ENCODE results near the gene MAEA. TPM values are rescaled to one million over a fixed set of nuclear protein-coding genes. Genes with fewer than 3 reads are reported as not detected.

Gene MAEA
- polyA plus RNA-seq, 3 donors, result 34.3 to 83.5 (median 37.7) TPM

- H3K4me1 Mint-ChIP-seq, result peaks cover 1% of the 10 kb centered on the region
- WGBS (ENCODE audit: insufficient coverage), result 98% methylated on average over 38 of the region's 38 CpGs
- Histone ChIP-seq H2AFZ (ENCODE audit: insufficient read depth, low read depth, low read length, poor library complexity, severe bottlenecking) (no peak overlapping the region), H3K4me3 (replicated peaks in 1 of 3; ENCODE audit: low read depth in 2 of 3, low read length in 3 of 3) (no peak overlapping the region), H3K27me3 (ENCODE audit: control insufficient read depth in 2 of 2, insufficient read depth in 2 of 2, low read length in 2 of 2) (no peaks in the 10 kb centered on the region), H3K4me1 (ENCODE audit: control insufficient read depth in 1 of 2, insufficient read depth in 2 of 2, low read length in 2 of 2) (peaks cover 3 to 5% of the 10 kb centered on the region in 2 donors), H3K36me3 (replicated peaks in 1 of 2; ENCODE audit: control insufficient read depth in 1 of 2, insufficient read depth in 2 of 2, low read length in 2 of 2) (peaks cover 45 to 61% of the 10 kb centered on the region in 2 donors), H3K4me2 (replicated peaks; ENCODE audit: extremely low read depth, low read length, poor library complexity, severe bottlenecking) (no peak overlapping the region), H3K27ac (ENCODE audit: low read depth in 1 of 2, low read length in 2 of 2) (no peak overlapping the region), H3K9ac (ENCODE audit: insufficient read depth, low read length, poor library complexity, severe bottlenecking) (no peak overlapping the region), H3K79me2 (ENCODE audit: insufficient read depth, low read length) (no peaks in the 10 kb centered on the region), H3K9me3 (replicated peaks in 1 of 2; ENCODE audit: control insufficient read depth in 1 of 2, insufficient read depth in 1 of 2, low read length in 2 of 2) (peaks cover 37 to 61% of the 10 kb centered on the region in 2 donors), H4K20me1 (ENCODE audit: insufficient read depth, low read length) (no peaks in the 10 kb centered on the region)
- H3K36me3 Mint-ChIP-seq, result peaks cover 51 to 72% of the 10 kb centered on the region in 2 donors
- peaks cover 30 to 54% (median 47%) of the 10 kb centered on the region in 7 donors for H3K9me3 Mint-ChIP-seq
- H3K27ac Mint-ChIP-seq, result no peak overlapping the region
- intact Hi-C loops (cut with micrococcal nuclease), result no loop called here
- peaks cover 0 to 2% (median 2%) of the 10 kb centered on the region in 3 donors for H3K27me3 Mint-ChIP-seq (ENCODE audit: low read depth in 3 of 3)
- H3K4me3 Mint-ChIP-seq, result no peak overlapping the region
- no peak for TF ChIP-seq CTCF (IDR thresholded peaks at IDR 0.05)
- no peak for DNase-seq
These were observed 49.8 kb downstream of the MAEA start for GRCh38 chr4:1339489-1339888.

- Mint-ChIP-seq H3K9me3 (peaks cover 26 to 48% (median 42%) of the 10 kb centered on the region in 7 donors), H3K4me1 (peaks cover 7% of the 10 kb centered on the region), H3K27ac (no peak overlapping the region), H3K36me3 (peaks cover 46 to 71% of the 10 kb centered on the region in 2 donors), H3K4me3 (no peak overlapping the region), H3K27me3 (ENCODE audit: low read depth in 3 of 3) (peaks cover 0 to 2% (median 2%) of the 10 kb centered on the region in 3 donors)
- Histone ChIP-seq H3K9ac (ENCODE audit: insufficient read depth, low read length, poor library complexity, severe bottlenecking) (no peak overlapping the region), H2AFZ (ENCODE audit: insufficient read depth, low read depth, low read length, poor library complexity, severe bottlenecking) (no peak overlapping the region), H3K4me3 (replicated peaks in 1 of 3; ENCODE audit: low read depth in 2 of 3, low read length in 3 of 3) (no peak overlapping the region), H3K36me3 (replicated peaks in 1 of 2; ENCODE audit: control insufficient read depth in 1 of 2, insufficient read depth in 2 of 2, low read length in 2 of 2) (peaks cover 45 to 54% of the 10 kb centered on the region in 2 donors), H3K4me1 (ENCODE audit: control insufficient read depth in 1 of 2, insufficient read depth in 2 of 2, low read length in 2 of 2) (no peaks in the 10 kb centered on the region), H4K20me1 (ENCODE audit: insufficient read depth, low read length) (no peaks in the 10 kb centered on the region), H3K9me3 (replicated peaks in 1 of 2; ENCODE audit: control insufficient read depth in 1 of 2, insufficient read depth in 1 of 2, low read length in 2 of 2) (peaks cover 34 to 53% of the 10 kb centered on the region in 2 donors), H3K27ac (ENCODE audit: low read depth in 1 of 2, low read length in 2 of 2) (no peak overlapping the region), H3K79me2 (ENCODE audit: insufficient read depth, low read length) (no peaks in the 10 kb centered on the region), H3K4me2 (replicated peaks; ENCODE audit: extremely low read depth, low read length, poor library complexity, severe bottlenecking) (no peak overlapping the region), H3K27me3 (ENCODE audit: control insufficient read depth in 2 of 2, insufficient read depth in 2 of 2, low read length in 2 of 2) (no peaks in the 10 kb centered on the region)
- no peak for DNase-seq
- no peak for TF ChIP-seq CTCF (IDR thresholded peaks at IDR 0.05)
- 94% methylated on average over 24 of the region's 29 CpGs for WGBS (ENCODE audit: insufficient coverage)
- intact Hi-C loops (cut with micrococcal nuclease), result loop anchor here in 1 of 2 donors (10.0 kb wide), 1 partner anchor 665 kb away; the partner anchor contains the start of gene NELFA
These were observed 50.6 kb downstream of the MAEA start for GRCh38 chr4:1340181-1340747.
